Smooth muscle cell (in vitro differentiated cells): ENCODE measurements around the gene CSTF1. TPM values are rescaled to one million over a fixed set of nuclear protein-coding genes. Genes with fewer than 3 reads are reported as not detected.

ENCODE experiments used
- DNase-seq: peaks from one replicate; lab custom pipeline; 2025; ENCODE audit not compliant: unreplicated experiment; lab: John Stamatoyannopoulos, UW
- H2AFZ ChIP-seq: fragments of 200-600 bp; sonication (generic); 2 replicates; pipeline ENCODE4 v1.6.0; 2016; ENCODE audit warnings: antibody characterized with exemption, low read depth, mild to moderate bottlenecking
- H3F3A ChIP-seq: fragments of 200-600 bp; sonication (generic); 2 replicates; pipeline ENCODE4 v1.6.0; 2017; ENCODE audit warnings: antibody characterized with exemption, low read depth
- H3K27ac ChIP-seq: fragments of 200-600 bp; sonication (generic); 2 replicates; pipeline ENCODE4 v1.5.1; 2016; ENCODE audit warnings: low read depth, mild to moderate bottlenecking
- H3K27me3 ChIP-seq: fragments of 200-600 bp; sonication (generic); 2 replicates; pipeline ENCODE4 v1.6.1; 2016; ENCODE audit warnings: low read depth, mild to moderate bottlenecking
- H3K36me3 ChIP-seq: fragments of 200-600 bp; sonication (generic); 2 replicates; pipeline ENCODE4 v1.5.1; 2016; ENCODE audit warnings: low read depth
- H3K4me1 ChIP-seq: fragments of 200-600 bp; sonication (generic); 2 replicates; pipeline ENCODE4 v1.5.1; 2016; ENCODE audit warnings: low read depth
- H3K4me2 ChIP-seq: fragments of 200-600 bp; sonication (generic); 2 replicates; pipeline ENCODE4 v1.6.0; 2016; ENCODE audit warnings: mild to moderate bottlenecking
- H3K4me3 ChIP-seq: fragments of 200-600 bp; sonication (generic); 2 replicates; pipeline ENCODE4 v1.5.1; 2016; ENCODE audit warnings: mild to moderate bottlenecking
- H3K79me2 ChIP-seq: fragments of 200-600 bp; sonication (generic); 2 replicates; pipeline ENCODE4 v1.6.0; 2016; ENCODE audit warnings: low read depth, mild to moderate bottlenecking
- H3K9ac ChIP-seq: fragments of 200-600 bp; sonication (generic); 2 replicates; pipeline ENCODE4 v1.6.0; 2016; ENCODE audit warnings: low read depth
- H3K9me3 ChIP-seq: fragments of 200-600 bp; sonication (generic); replicated peaks from 2 replicates; pipeline ENCODE4 v1.5.1; 2016; ENCODE audit warnings: low read depth
- H4K20me1 ChIP-seq: fragments of 200-600 bp; sonication (generic); 2 replicates; pipeline ENCODE4 v1.6.0; 2016; ENCODE audit warnings: low read depth
- CTCF ChIP-seq: fragments of 200-600 bp; sonication (generic); IDR thresholded peaks from 2 replicates; pipeline ENCODE4 v1.5.1; 2017; ENCODE audit warnings: borderline replicate concordance, mild to moderate bottlenecking, antibody characterized with exemption; ENCODE audit not compliant: insufficient read depth, poor library complexity, severe bottlenecking
- WGBS: methylation state at CpG from one replicate; pipeline ENCODE4 v1.1.7; 2016; ENCODE audit warnings: low lambda C conversion rate; 5-methylcytosine and 5-hydroxymethylcytosine counted together
- polyA plus RNA-seq: library from polyadenylated mRNA; unstranded; fragments of >200 nt; fragmentation: Nextera tagmentation; extraction: Ambion mirVana; gene quantifications from 2 replicates; pipeline ENCODE4 v1.2.1, GENCODE V29; 2016
- total RNA-seq: library from RNA; depleted of rRNA; stranded (reverse); fragments of >200 nt; gene quantifications from 2 replicates; pipeline ENCODE4 v1.2.3, GENCODE V29; 2014

Gene CSTF1
- total and polyA plus RNA-seq, 2 experiments from 2014 or later: 27.8 to 38.5 TPM

GRCh38 chr20:56418385-56418861, 26.0 kb downstream of the CSTF1 start:
- H3K9ac ChIP-seq: no peak overlapping the region
- DNase-seq: no peak
- H3K4me3 ChIP-seq: no peak overlapping the region
- no peak overlapping the region for H3K27ac ChIP-seq
- H3K4me2 ChIP-seq: no peak overlapping the region
- H3K79me2 ChIP-seq: no peaks in the 10 kb centered on the region
- 83% methylated on average over 11 of the region's 11 CpGs for WGBS
- H3K9me3 ChIP-seq: no peaks in the 10 kb centered on the region
- peaks cover 7% of the 10 kb centered on the region for H3F3A ChIP-seq
- no peaks in the 10 kb centered on the region for H4K20me1 ChIP-seq
- H3K4me1 ChIP-seq: no peaks in the 10 kb centered on the region
- TF ChIP-seq CTCF: no peak
- no peaks in the 10 kb centered on the region for H3K36me3 ChIP-seq
- H2AFZ ChIP-seq: no peak overlapping the region
- H3K27me3 ChIP-seq: no peaks in the 10 kb centered on the region

DNA sequence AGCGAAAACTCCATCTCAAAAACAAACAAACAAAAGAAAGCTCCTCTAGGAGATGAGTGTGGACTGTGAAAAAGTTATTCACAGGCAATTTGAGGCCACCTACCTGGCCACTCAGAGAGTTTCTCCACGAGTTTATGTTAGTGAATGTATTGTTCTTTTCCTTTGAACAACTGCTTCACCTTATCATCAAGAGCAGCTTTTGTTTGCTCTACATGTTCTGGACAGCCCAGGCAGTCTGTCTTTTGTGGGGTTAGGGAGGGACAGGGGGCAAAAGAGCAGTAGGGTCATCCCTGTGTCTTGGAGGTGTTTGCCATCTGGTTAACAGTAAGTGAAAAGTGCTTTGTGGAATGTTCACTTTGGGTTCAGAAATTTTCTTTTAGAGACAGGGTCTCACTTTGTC, 27.6 kb downstream of the CSTF1 start:
- Histone ChIP-seq H3K4me2 (no peak overlapping the region), H3K36me3 (no peaks in the 10 kb centered on the region), H3K9me3 (no peaks in the 10 kb centered on the region), H4K20me1 (no peaks in the 10 kb centered on the region), H3K4me3 (no peak overlapping the region), H3K27me3 (no peaks in the 10 kb centered on the region), H2AFZ (no peak overlapping the region), H3K9ac (no peak overlapping the region), H3F3A (peaks cover 7% of the 10 kb centered on the region), H3K27ac (no peak overlapping the region), H3K79me2 (no peaks in the 10 kb centered on the region), H3K4me1 (no peaks in the 10 kb centered on the region)
- WGBS: 96% methylated on average over 2 of the region's 2 CpGs
- no peak for TF ChIP-seq CTCF
- no peak for DNase-seq

- no peaks in the 10 kb centered on the region for H3K79me2 ChIP-seq
- TF ChIP-seq CTCF: no peak
- H3K4me3 ChIP-seq: no peak overlapping the region
- no peak overlapping the region for H2AFZ ChIP-seq
- H3K9ac ChIP-seq: no peak overlapping the region
- H3K4me1 ChIP-seq: no peaks in the 10 kb centered on the region
- peaks cover 7% of the 10 kb centered on the region for H3F3A ChIP-seq
- H3K27ac ChIP-seq: no peak overlapping the region
- WGBS: 83% methylated on average over 11 of the region's 11 CpGs
- no peaks in the 10 kb centered on the region for H3K9me3 ChIP-seq
- no peaks in the 10 kb centered on the region for H3K27me3 ChIP-seq
- H3K4me2 ChIP-seq: no peak overlapping the region
- DNase-seq: no peak
- no peaks in the 10 kb centered on the region for H4K20me1 ChIP-seq
- H3K36me3 ChIP-seq: no peaks in the 10 kb centered on the region
Measured at GRCh38 chr20:56420940-56421688, 28.7 kb downstream of the CSTF1 start.
